Activated CD8-positive, alpha-beta memory T cell treated with anti-CD3 and anti-CD28 coated beads for 36 hours (primary cell): ENCODE results near the gene BORA. TPM values are rescaled to one million over a fixed set of nuclear protein-coding genes. Genes with fewer than 3 reads are reported as not detected.
"Not testable (repeated sequence)": the region's sequence is repeated elsewhere in the genome, so short reads cannot be mapped to it uniquely, and the experiment has no call there.

ENCODE experiments used
- CTCF ChIA-PET: fragments of 350-600 bp; sonication (Branson Sonifier 250); formaldehyde crosslinking; loops from one replicate; lab custom pipeline; 2021; ENCODE audit warnings: antibody characterized with exemption; lab: Charles Lee
- POLR2A ChIA-PET: fragments of 350-600 bp; sonication (Branson Sonifier 250); formaldehyde crosslinking; loops from one replicate; lab custom pipeline; 2021; ENCODE audit warnings: antibody characterized with exemption; lab: Charles Lee
- total RNA-seq, 2 experiments: library from RNA; stranded (reverse); gene quantifications; one replicate each; pipeline ENCODE4 v1.2.3, GENCODE V29; 2021

The BORA gene
- total RNA-seq, 2 experiments from 2014 or later = 12.1 to 12.8 TPM

- ChIA-PET CTCF (no interaction called here), POLR2A (no interaction called here)
These were observed 30.2 kb downstream of the BORA start for GRCh38 chr13:72757792-72758535.

GRCh38 chr13:72760189-72760588 is 32.5 kb downstream of the BORA start:
- ChIA-PET CTCF (interaction anchor here (0.6 kb wide), 1 partner anchor 33 kb away, joined by 3 read pairs; no protein-coding TSS in a partner anchor), POLR2A (no interaction called here)

DNA sequence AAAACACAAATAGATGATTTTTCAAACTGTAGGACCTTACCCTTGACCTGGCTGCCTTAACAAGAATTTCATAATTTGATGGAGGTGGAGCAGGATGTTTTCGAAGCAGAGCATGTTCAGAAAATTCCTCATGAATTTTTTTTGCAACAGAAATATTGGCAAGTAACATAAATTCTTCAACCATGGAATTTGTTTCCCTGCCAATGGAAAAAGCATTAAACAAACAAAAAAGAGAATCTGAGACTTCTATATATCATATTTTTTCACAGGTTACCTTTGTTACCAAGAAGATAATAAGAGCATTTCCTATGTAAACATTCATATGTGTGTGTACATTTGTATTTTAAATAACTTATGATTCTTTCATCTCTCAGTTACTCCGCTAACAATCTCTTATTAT is 35.7 kb downstream of the BORA start:
- CTCF ChIA-PET = no interaction called here
- POLR2A ChIA-PET = no interaction called here

DNA sequence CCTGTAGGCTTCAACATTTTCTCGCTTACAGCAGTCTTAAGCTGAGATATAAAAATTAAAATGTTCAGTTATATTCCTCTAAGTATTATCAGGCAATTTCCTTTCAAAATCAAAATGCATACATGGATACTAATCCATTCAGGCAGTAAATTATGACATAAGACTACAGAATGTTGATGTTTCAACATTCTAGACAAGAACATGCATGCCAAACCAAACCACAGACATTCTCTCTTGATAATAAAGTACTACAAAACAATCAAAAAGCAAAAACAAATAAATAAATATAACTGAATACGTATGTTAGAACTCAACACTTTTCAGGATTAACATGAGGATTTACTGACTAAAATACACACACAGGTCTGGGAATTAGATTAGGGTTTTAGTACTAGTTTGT is 46.3 kb downstream of the BORA start:
- ChIA-PET CTCF (no interaction called here), POLR2A (no interaction called here)

DNA sequence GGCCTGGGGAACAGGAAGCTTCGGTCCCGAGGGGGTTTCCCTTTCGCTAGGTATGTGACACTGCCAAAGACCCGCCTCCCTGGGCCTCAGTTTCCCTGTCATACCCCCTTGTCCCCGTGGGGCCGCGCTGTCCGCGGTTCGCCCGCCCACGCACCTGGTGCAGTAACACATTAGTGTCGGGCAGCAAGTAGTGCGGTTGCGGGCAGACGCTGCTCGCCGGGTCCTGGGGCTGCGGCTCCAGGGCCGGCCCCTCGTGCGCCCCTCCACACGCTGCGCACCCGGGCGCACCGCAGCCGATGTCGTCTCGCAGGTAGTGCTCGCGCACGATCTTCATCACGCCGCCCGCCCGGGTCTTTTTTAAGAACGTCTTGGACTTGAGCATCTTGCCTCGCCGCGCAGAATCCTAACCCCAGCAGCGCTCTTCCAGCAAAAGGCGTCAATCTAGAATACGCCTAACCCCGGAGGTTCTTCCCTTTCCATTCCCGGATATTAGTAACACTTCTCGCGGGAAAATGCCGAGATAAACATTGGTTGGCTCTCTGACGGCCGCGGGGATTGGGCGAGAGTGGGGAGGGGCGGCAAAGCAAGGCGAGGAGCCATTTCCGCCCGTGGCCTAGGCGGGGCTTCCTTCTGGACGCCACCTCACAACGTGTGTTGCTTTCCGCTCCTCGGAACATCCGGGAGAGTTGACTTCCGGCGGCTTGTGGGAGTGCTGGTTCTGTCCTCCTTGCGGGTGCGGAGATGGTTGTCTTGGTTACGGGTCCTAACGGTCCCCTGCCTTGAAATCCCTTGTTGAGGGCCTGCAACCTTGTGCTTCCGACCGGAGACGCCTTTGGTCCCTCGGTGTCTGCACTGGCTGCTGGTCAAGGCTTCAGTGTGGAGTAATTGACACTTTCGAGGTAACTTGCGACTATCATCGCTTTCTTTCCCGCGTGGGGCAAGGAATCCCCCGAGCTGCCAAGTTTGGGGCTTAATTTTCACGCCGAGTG is 54.0 kb downstream of the BORA start, which contains the start of the genes DIS3 and PIBF1:
Gene DIS3, minus strand, starts transcription at position 450 of the 989 bp plus-strand sequence. Its CDS starts 68 bp downstream, at position 382.
Gene PIBF1, plus strand, starts transcription at position 683 of the 989 bp plus-strand sequence. CDS start 1,337 bp downstream, outside the sequence.
- ChIA-PET POLR2A (no interaction called here), CTCF (no interaction called here)

GRCh38 chr13:72782717-72783116 is 55.0 kb downstream of the BORA start:
- ChIA-PET CTCF (no interaction called here), POLR2A (no interaction called here)

DNA sequence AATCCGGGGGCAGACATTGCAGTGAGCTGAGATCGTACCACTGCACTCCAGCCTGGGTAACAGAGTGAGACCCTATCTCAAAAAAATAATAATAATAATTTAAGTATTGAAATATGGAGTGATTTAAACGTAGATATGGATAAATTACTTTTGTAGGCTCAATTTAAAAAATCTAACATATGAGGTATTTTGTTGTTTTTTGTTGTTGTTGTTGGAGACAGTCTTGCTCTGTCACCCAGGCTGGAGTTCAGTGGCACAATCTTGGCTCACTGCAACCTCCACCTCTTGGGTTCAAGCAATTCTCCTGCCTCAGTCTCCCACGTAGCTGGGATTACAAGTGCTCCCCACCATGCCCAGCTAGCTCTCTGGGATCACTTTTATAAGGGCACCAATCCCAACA is 57.0 kb downstream of the BORA start:
- CTCF ChIA-PET, POLR2A ChIA-PET: not testable (repeated sequence)

DNA sequence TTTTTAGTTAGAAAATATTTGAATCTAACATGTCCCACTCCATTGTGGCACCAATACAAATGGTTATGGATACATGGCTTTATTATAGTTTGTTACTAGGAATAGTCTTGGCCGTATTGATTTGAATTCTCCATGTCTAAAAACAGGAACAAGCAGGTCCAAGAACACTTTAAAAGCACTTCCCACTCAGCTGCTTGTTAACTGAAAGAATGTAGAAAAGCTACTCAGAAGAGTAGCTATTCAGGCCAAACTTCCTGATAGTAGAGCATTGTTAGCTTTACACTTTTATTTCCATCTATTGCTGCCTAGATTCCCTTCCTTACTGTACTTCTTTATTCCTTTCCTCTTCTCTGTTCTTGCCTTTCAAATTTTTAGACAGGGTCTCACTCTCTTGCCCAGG is 61.1 kb downstream of the BORA start:
- POLR2A ChIA-PET = no interaction called here
- CTCF ChIA-PET = no interaction called here

- CTCF ChIA-PET = no interaction called here
- POLR2A ChIA-PET = no interaction called here
These were observed 64.9 kb downstream of the BORA start for GRCh38 chr13:72792640-72793039.

- ChIA-PET POLR2A (no interaction called here), CTCF (no interaction called here)
These were observed 71.1 kb downstream of the BORA start for GRCh38 chr13:72798817-72799216.

DNA sequence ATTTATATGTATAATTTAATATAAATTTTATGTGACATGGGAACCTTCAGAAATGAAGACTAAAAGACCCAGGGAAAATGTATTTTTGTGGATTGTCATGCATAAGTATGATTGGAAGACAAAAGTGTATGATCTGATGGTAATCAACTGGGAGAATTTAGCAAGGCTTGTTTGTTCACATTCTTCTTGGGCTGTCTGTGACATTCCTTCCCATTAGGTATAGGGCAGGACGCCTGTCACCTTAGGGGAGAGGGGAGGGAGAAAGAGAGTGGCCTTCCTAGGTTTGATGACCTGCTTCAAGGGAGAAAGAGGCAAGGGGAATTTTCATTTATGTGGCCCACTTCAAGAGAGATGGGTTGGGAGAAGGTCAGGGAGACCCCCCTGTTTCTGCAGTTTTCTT is 76.6 kb downstream of the BORA start:
- ChIA-PET POLR2A (no interaction called here), CTCF (no interaction called here)

Other genes with a start within 250 kb of the BORA start
- gene MZT1, start 294 bp upstream of the BORA start, total RNA-seq = 10 to 100 TPM; 30.5 to 30.8 TPM
- gene DIS3, start 54.0 kb downstream of the BORA start, total RNA-seq = 10 to 100 TPM; 55.6 to 56.3 TPM
- gene PIBF1, start 54.2 kb downstream of the BORA start, total RNA-seq = 10 to 100 TPM; 17.9 to 19.8 TPM